Stimulated activated CD8-positive, alpha-beta memory T cell treated with anti-CD3 and anti-CD28 coated beads, Interleukin-12 subunit alpha, Interleukin-12 subunit beta, amount 100 ng/mL, for 24 hours (primary cell): ENCODE data around the gene WDR70.
"Not testable (repeated sequence)": the region's sequence is repeated elsewhere in the genome, so short reads cannot be mapped to it uniquely, and the experiment has no call there.

Source experiments
- DNase-seq: peaks from one replicate; pipeline ENCODE4 v3.0.0-alpha.2; 2020; ENCODE audit errors: extremely low read depth

The WDR70 gene

GRCh38 chr5:37454402-37455055 is 75.4 kb downstream of the WDR70 start:
- not testable (repeated sequence) for DNase-seq

GRCh38 chr5:37463191-37464051 is 84.3 kb downstream of the WDR70 start:
- DNase-seq: not testable (repeated sequence)

GRCh38 chr5:37464581-37464980 is 85.5 kb downstream of the WDR70 start:
- not testable (repeated sequence) for DNase-seq

GRCh38 chr5:37469383-37469782 is 90.3 kb downstream of the WDR70 start:
- not testable (repeated sequence) for DNase-seq

- no peak for DNase-seq
These were observed 92.6 kb downstream of the WDR70 start for GRCh38 chr5:37471666-37472197.

- DNase-seq: no peak
These were observed 98.3 kb downstream of the WDR70 start for GRCh38 chr5:37477426-37477825.

- DNase-seq: no peak
These were observed 99.2 kb downstream of the WDR70 start for GRCh38 chr5:37478121-37478894.

- DNase-seq: not testable (repeated sequence)
These were observed 102.3 kb downstream of the WDR70 start for GRCh38 chr5:37481395-37481794.

- no peak for DNase-seq
These were observed 111.1 kb downstream of the WDR70 start for GRCh38 chr5:37490120-37490810.

- DNase-seq: no peak
These were observed 111.8 kb downstream of the WDR70 start for GRCh38 chr5:37490931-37491330.

- DNase-seq: no peak
These were observed 113.8 kb downstream of the WDR70 start for GRCh38 chr5:37492778-37493555.

- no peak for DNase-seq
These were observed 115.6 kb downstream of the WDR70 start for GRCh38 chr5:37494756-37495155.

GRCh38 chr5:37495210-37495609 is 116.1 kb downstream of the WDR70 start:
- DNase-seq: no peak

- no peak for DNase-seq
These were observed 116.7 kb downstream of the WDR70 start for GRCh38 chr5:37495668-37496347.

GRCh38 chr5:37496902-37497445 is 117.9 kb downstream of the WDR70 start:
- no peak for DNase-seq

GRCh38 chr5:37501152-37501551 is 122.0 kb downstream of the WDR70 start:
- no peak for DNase-seq

GRCh38 chr5:37506241-37506640 is 127.1 kb downstream of the WDR70 start:
- no peak for DNase-seq

GRCh38 chr5:37506722-37507121 is 127.6 kb downstream of the WDR70 start:
- DNase-seq: no peak

- DNase-seq: no peak
These were observed 132.5 kb downstream of the WDR70 start for GRCh38 chr5:37511646-37512045.

- DNase-seq: no peak
These were observed 135.8 kb downstream of the WDR70 start for GRCh38 chr5:37514946-37515345.
